ENCODE measurements around the gene DTD1. TPM values are rescaled to one million over a fixed set of nuclear protein-coding genes. Genes with fewer than 3 reads are reported as not detected.

DTD1 gene
- total RNA-seq: 10 to 100 TPM; 20.5 to 22.8 TPM
- 8.9 to 11.8 reads per million in 2 donors for total RNA-seq

- Mint-ChIP-seq H3K27ac (peak within 1 kb of the TSS; percentile 89), H3K27me3 (peaks cover 12% of the 10 kb centered on the region), H3K4me3 (peak within 1 kb of the TSS; percentile 96), H3K4me1 (peaks cover 24% of the 10 kb centered on the region), H3K36me3 (ENCODE audit: low read depth) (peaks cover 8% of the 10 kb centered on the region)
- DNase-seq (peak; percentile 62 to 73 (median 70)), ATAC-seq (peak; percentile 86)
- no peaks in the 10 kb centered on the region for H3K9me3 ChIP-seq (ENCODE audit: control insufficient read depth, low read length, poor library complexity, severe bottlenecking)
Measured at GRCh38 chr20:18587665-18588573, at the start of gene DTD1. DTD1 (plus strand) TSS chr20:18588054; CDS start chr20:18588073, 19 bp downstream.

GRCh38 chr20:18541741-18542140, 46.1 kb upstream of the DTD1 start:
- Mint-ChIP-seq H3K27me3 (no peaks in the 10 kb centered on the region), H3K27ac (no peak overlapping the region), H3K36me3 (ENCODE audit: low read depth) (peaks cover 21% of the 10 kb centered on the region), H3K4me1 (peaks cover 9% of the 10 kb centered on the region), H3K4me3 (no peak overlapping the region)
- no peaks in the 10 kb centered on the region for H3K9me3 ChIP-seq (ENCODE audit: control insufficient read depth, low read length, poor library complexity, severe bottlenecking)
- no peak for ATAC-seq
- no peak for DNase-seq

GRCh38 chr20:18543216-18543615, 44.6 kb upstream of the DTD1 start:
- no peak for DNase-seq
- H3K9me3 ChIP-seq (ENCODE audit: control insufficient read depth, low read length, poor library complexity, severe bottlenecking): no peaks in the 10 kb centered on the region
- H3K4me1 Mint-ChIP-seq: peaks cover 9% of the 10 kb centered on the region
- ATAC-seq: no peak
- no peaks in the 10 kb centered on the region for H3K27me3 Mint-ChIP-seq
- H3K4me3 Mint-ChIP-seq: no peak overlapping the region
- H3K36me3 Mint-ChIP-seq (ENCODE audit: low read depth): peaks cover 19% of the 10 kb centered on the region
- no peak overlapping the region for H3K27ac Mint-ChIP-seq

GRCh38 chr20:18543932-18544331, 43.9 kb upstream of the DTD1 start:
- ATAC-seq (no peak), DNase-seq (no peak)
- Mint-ChIP-seq H3K27ac (no peak overlapping the region), H3K4me3 (no peak overlapping the region), H3K36me3 (ENCODE audit: low read depth) (peaks cover 22% of the 10 kb centered on the region), H3K4me1 (peaks cover 9% of the 10 kb centered on the region), H3K27me3 (no peaks in the 10 kb centered on the region)
- no peaks in the 10 kb centered on the region for H3K9me3 ChIP-seq (ENCODE audit: control insufficient read depth, low read length, poor library complexity, severe bottlenecking)

- H3K9me3 ChIP-seq (ENCODE audit: control insufficient read depth, low read length, poor library complexity, severe bottlenecking): no peaks in the 10 kb centered on the region
- Mint-ChIP-seq H3K4me1 (peaks cover 9% of the 10 kb centered on the region), H3K27ac (peak overlapping the region; percentile 76), H3K36me3 (ENCODE audit: low read depth) (peaks cover 18% of the 10 kb centered on the region), H3K27me3 (no peaks in the 10 kb centered on the region), H3K4me3 (no peak overlapping the region)
- DNase-seq (no peak), ATAC-seq (no peak)
Measured at GRCh38 chr20:18545566-18545965, 42.3 kb upstream of the DTD1 start.

- H3K36me3 Mint-ChIP-seq (ENCODE audit: low read depth): peaks cover 15% of the 10 kb centered on the region
- H3K27ac Mint-ChIP-seq: no peak overlapping the region
- no peaks in the 10 kb centered on the region for H3K9me3 ChIP-seq (ENCODE audit: control insufficient read depth, low read length, poor library complexity, severe bottlenecking)
- ATAC-seq (no peak), DNase-seq (no peak)
- no peak overlapping the region for H3K4me3 Mint-ChIP-seq
- H3K4me1 Mint-ChIP-seq: peaks cover 7% of the 10 kb centered on the region
- no peaks in the 10 kb centered on the region for H3K27me3 Mint-ChIP-seq
Measured at GRCh38 chr20:18548465-18548864, 39.4 kb upstream of the DTD1 start.

- H3K4me1 Mint-ChIP-seq: no peaks in the 10 kb centered on the region
- peak overlapping the region; percentile 61 for H3K27ac Mint-ChIP-seq
- no peaks in the 10 kb centered on the region for H3K9me3 ChIP-seq (ENCODE audit: control insufficient read depth, low read length, poor library complexity, severe bottlenecking)
- DNase-seq: no peak
- no peak overlapping the region for H3K4me3 Mint-ChIP-seq
- no peak for ATAC-seq
- no peaks in the 10 kb centered on the region for H3K27me3 Mint-ChIP-seq
- peaks cover 16% of the 10 kb centered on the region for H3K36me3 Mint-ChIP-seq (ENCODE audit: low read depth)
Measured at GRCh38 chr20:18553746-18554145, 34.1 kb upstream of the DTD1 start.

- Mint-ChIP-seq H3K4me3 (peak within 1 kb of the TSS; percentile 97), H3K4me1 (peaks cover 15% of the 10 kb centered on the region), H3K36me3 (ENCODE audit: low read depth) (peaks cover 4% of the 10 kb centered on the region), H3K27ac (peak within 1 kb of the TSS; percentile 97), H3K27me3 (no peaks in the 10 kb centered on the region)
- peak; percentile 100 for ATAC-seq
- peak; percentile 87 to 92 (median 88) for DNase-seq
- H3K9me3 ChIP-seq (ENCODE audit: control insufficient read depth, low read length, poor library complexity, severe bottlenecking): no peaks in the 10 kb centered on the region
Measured at GRCh38 chr20:18566892-18567738, 20.7 kb upstream of the DTD1 start, which contains the start of gene SMIM26. SMIM26 (plus strand) TSS chr20:18567432; CDS start chr20:18567479, 47 bp downstream.

- Mint-ChIP-seq H3K4me3 (peak overlapping the region; percentile 97), H3K27me3 (no peaks in the 10 kb centered on the region), H3K36me3 (ENCODE audit: low read depth) (peaks cover 4% of the 10 kb centered on the region), H3K4me1 (peaks cover 15% of the 10 kb centered on the region), H3K27ac (peak overlapping the region; percentile 97)
- ATAC-seq (peak; percentile 14), DNase-seq (no peak)
- no peaks in the 10 kb centered on the region for H3K9me3 ChIP-seq (ENCODE audit: control insufficient read depth, low read length, poor library complexity, severe bottlenecking)
Measured at GRCh38 chr20:18567739-18568091, 20.1 kb upstream of the DTD1 start.

- Mint-ChIP-seq H3K27ac (no peak overlapping the region), H3K36me3 (ENCODE audit: low read depth) (peaks cover 4% of the 10 kb centered on the region), H3K27me3 (no peaks in the 10 kb centered on the region), H3K4me3 (no peak overlapping the region), H3K4me1 (peaks cover 15% of the 10 kb centered on the region)
- DNase-seq (no peak), ATAC-seq (no peak)
- H3K9me3 ChIP-seq (ENCODE audit: control insufficient read depth, low read length, poor library complexity, severe bottlenecking): no peaks in the 10 kb centered on the region
Measured at GRCh38 chr20:18571009-18571408, 16.8 kb upstream of the DTD1 start.

GRCh38 chr20:18571578-18571977, 16.3 kb upstream of the DTD1 start:
- peaks cover 12% of the 10 kb centered on the region for H3K4me1 Mint-ChIP-seq
- H3K27ac Mint-ChIP-seq: no peak overlapping the region
- DNase-seq: no peak
- no peaks in the 10 kb centered on the region for H3K27me3 Mint-ChIP-seq
- ATAC-seq: no peak
- peaks cover 4% of the 10 kb centered on the region for H3K36me3 Mint-ChIP-seq (ENCODE audit: low read depth)
- H3K9me3 ChIP-seq (ENCODE audit: control insufficient read depth, low read length, poor library complexity, severe bottlenecking): no peaks in the 10 kb centered on the region
- H3K4me3 Mint-ChIP-seq: no peak overlapping the region

- H3K4me1 Mint-ChIP-seq: no peaks in the 10 kb centered on the region
- H3K4me3 Mint-ChIP-seq: no peak overlapping the region
- H3K9me3 ChIP-seq (ENCODE audit: control insufficient read depth, low read length, poor library complexity, severe bottlenecking): no peaks in the 10 kb centered on the region
- H3K27ac Mint-ChIP-seq: no peak overlapping the region
- DNase-seq: no peak
- H3K36me3 Mint-ChIP-seq (ENCODE audit: low read depth): no peaks in the 10 kb centered on the region
- ATAC-seq: no peak
- peaks cover 10% of the 10 kb centered on the region for H3K27me3 Mint-ChIP-seq
Measured at GRCh38 chr20:18577942-18578341, 9.9 kb upstream of the DTD1 start.

- Mint-ChIP-seq H3K4me3 (no peak overlapping the region), H3K36me3 (ENCODE audit: low read depth) (no peaks in the 10 kb centered on the region)
Measured at GRCh38 chr20:18578581-18578980, 9.3 kb upstream of the DTD1 start.

More at GRCh38 chr20:18578581-18578980, 9.3 kb upstream of the DTD1 start:
- no peak for ATAC-seq
- no peaks in the 10 kb centered on the region for H3K4me1 Mint-ChIP-seq
- H3K27me3 Mint-ChIP-seq: peaks cover 11% of the 10 kb centered on the region
- H3K27ac Mint-ChIP-seq: no peak overlapping the region
- no peaks in the 10 kb centered on the region for H3K9me3 ChIP-seq (ENCODE audit: control insufficient read depth, low read length, poor library complexity, severe bottlenecking)
- no peak for DNase-seq

Data from T-helper 17 cell (primary cell).